H9 (cell line): Measurements from ENCODE around the gene PSMB7. TPM values are rescaled to one million over a fixed set of nuclear protein-coding genes. Genes with fewer than 3 reads are reported as not detected.

Experiments used
- DNase-seq: peaks from one replicate; pipeline ENCODE4 v3.0.0-alpha.2; 2017
- H2AFZ ChIP-seq: one replicate; pipeline ENCODE4 v1.6.1; 2013; ENCODE audit warnings: mild to moderate bottlenecking, low read length, control low read depth, moderate library complexity
- H2AK5ac ChIP-seq: 2 replicates; pipeline ENCODE4 v1.6.1; 2013; ENCODE audit warnings: low read length, control low read depth, mixed read lengths; ENCODE audit not compliant: insufficient read length
- H2BK120ac ChIP-seq: one replicate; pipeline ENCODE4 v1.6.1; 2013; ENCODE audit warnings: low read depth, mild to moderate bottlenecking, low read length, control low read depth, inconsistent platforms; ENCODE audit not compliant: poor library complexity, severe bottlenecking
- H2BK12ac ChIP-seq: 2 replicates; pipeline ENCODE4 v1.6.1; 2013; ENCODE audit warnings: low read length, control low read depth, mixed read lengths, low read depth; ENCODE audit not compliant: insufficient read length
- H2BK15ac ChIP-seq: 2 replicates; pipeline ENCODE4 v1.6.1; 2013; ENCODE audit warnings: low read depth, low read length, control low read depth
- H2BK20ac ChIP-seq: one replicate; pipeline ENCODE4 v1.6.1; 2013; ENCODE audit warnings: low read depth, mild to moderate bottlenecking, low read length, control low read depth, inconsistent platforms; ENCODE audit not compliant: poor library complexity, severe bottlenecking
- H2BK5ac ChIP-seq: 2 replicates; pipeline ENCODE4 v1.6.1; 2013; ENCODE audit warnings: low read length, control low read depth, mixed read lengths; ENCODE audit not compliant: insufficient read length
- H3K14ac ChIP-seq: 2 replicates; pipeline ENCODE4 v1.6.1; 2013; ENCODE audit warnings: low read length, control low read depth; ENCODE audit not compliant: insufficient read depth
- H3K18ac ChIP-seq: 2 replicates; pipeline ENCODE4 v1.6.1; 2013; ENCODE audit warnings: low read depth, mild to moderate bottlenecking, mixed read lengths, low read length, control low read depth; ENCODE audit not compliant: insufficient read length
- H3K23ac ChIP-seq: 2 replicates; pipeline ENCODE4 v1.6.1; 2013; ENCODE audit warnings: low read length, control low read depth, mixed read lengths, low read depth; ENCODE audit not compliant: insufficient read length
- H3K23me2 ChIP-seq: 2 replicates; pipeline ENCODE4 v1.6.1; 2013; ENCODE audit warnings: low read depth, mild to moderate bottlenecking, mixed read lengths, low read length, control low read depth; ENCODE audit not compliant: insufficient read length, poor library complexity, severe bottlenecking
- H3K27ac ChIP-seq: 2 replicates; pipeline ENCODE4 v1.5.1; 2013; ENCODE audit warnings: low read length, control low read depth, mixed read lengths, low read depth; ENCODE audit not compliant: insufficient read length
- H3K27me3 ChIP-seq: 2 replicates; pipeline ENCODE4 v1.6.1; 2013; ENCODE audit warnings: low read length, control low read depth, inconsistent platforms; ENCODE audit not compliant: insufficient read depth
- H3K4ac ChIP-seq: 2 replicates; pipeline ENCODE4 v1.6.1; 2013; ENCODE audit warnings: low read depth, mild to moderate bottlenecking, control low read depth, inconsistent platforms, low read length, moderate library complexity
- H3K4me1 ChIP-seq: 2 replicates; pipeline ENCODE4 v1.6.1; 2013; ENCODE audit warnings: low read length, control low read depth, inconsistent platforms; ENCODE audit not compliant: insufficient read depth
- H3K4me2 ChIP-seq: 2 replicates; pipeline ENCODE4 v1.6.1; 2013; ENCODE audit warnings: low read length, control low read depth, mixed read lengths; ENCODE audit not compliant: insufficient read length, insufficient read depth
- H3K56ac ChIP-seq: 2 replicates; pipeline ENCODE4 v1.6.1; 2013; ENCODE audit warnings: low read depth, mild to moderate bottlenecking, mixed read lengths, low read length, control low read depth; ENCODE audit not compliant: insufficient read length
- H3K79me1 ChIP-seq: 2 replicates; pipeline ENCODE4 v1.6.1; 2013; ENCODE audit warnings: low read depth, mild to moderate bottlenecking, moderate library complexity, low read length, control low read depth, inconsistent platforms; ENCODE audit not compliant: insufficient read depth, poor library complexity, severe bottlenecking
- H3K79me2 ChIP-seq: 2 replicates; pipeline ENCODE4 v1.6.1; 2013; ENCODE audit warnings: low read length, control low read depth, inconsistent platforms; ENCODE audit not compliant: insufficient read depth
- H3K9ac ChIP-seq: 2 replicates; pipeline ENCODE4 v1.6.1; 2013; ENCODE audit warnings: low read length, control low read depth, mixed read lengths; ENCODE audit not compliant: insufficient read length; ENCODE audit errors: extremely low read depth
- H3K9me3 ChIP-seq: one replicate; pipeline ENCODE4 v1.6.1; 2013; ENCODE audit warnings: low read depth, low read length, inconsistent platforms; ENCODE audit not compliant: control insufficient read depth
- H3T11ph ChIP-seq: one replicate; pipeline ENCODE4 v1.6.1; 2013; ENCODE audit warnings: mild to moderate bottlenecking, low read length, control low read depth, inconsistent platforms
- H4K20me1 ChIP-seq: one replicate; pipeline ENCODE4 v1.6.1; 2013; ENCODE audit not compliant: control insufficient read depth, insufficient read length, insufficient read depth
- H4K5ac ChIP-seq: 2 replicates; pipeline ENCODE4 v1.6.1; 2013; ENCODE audit warnings: low read depth, mild to moderate bottlenecking, mixed read lengths, low read length, control low read depth; ENCODE audit not compliant: insufficient read length
- H4K8ac ChIP-seq: replicated peaks from 2 replicates; pipeline ENCODE4 v1.6.1; 2013; ENCODE audit warnings: low read length, control low read depth, mixed read lengths, low read depth; ENCODE audit not compliant: insufficient read length
- H4K91ac ChIP-seq: 2 replicates; pipeline ENCODE4 v1.6.1; 2013; ENCODE audit warnings: low read depth, mild to moderate bottlenecking, moderate library complexity, mixed read lengths, low read length, control low read depth; ENCODE audit not compliant: insufficient read length
- H3K27ac Mint-ChIP-seq, 3 experiments: 2 replicates in 2 of 3; 3 replicates in 1 of 3; pipeline ENCODE4 v1.8.0; 2020 to 2021; ENCODE audit warnings: mixed read lengths in 3 of 3, mild to moderate bottlenecking in 1 of 3, moderate library complexity in 1 of 3
- H3K27me3 Mint-ChIP-seq: 2 replicates; pipeline ENCODE4 v1.8.0; 2021; ENCODE audit warnings: low read depth, mild to moderate bottlenecking, moderate library complexity, mixed read lengths
- H3K36me3 Mint-ChIP-seq, 3 experiments: 2 replicates in 2 of 3; 3 replicates in 1 of 3; pipeline ENCODE4 v1.8.0; 2020 to 2021; ENCODE audit warnings: low read depth in 3 of 3, mixed read lengths in 3 of 3; ENCODE audit not compliant: insufficient read depth in 1 of 3
- H3K4me1 Mint-ChIP-seq, 2 experiments: 2 replicates each; pipeline ENCODE4 v1.8.0; 2020; ENCODE audit warnings: mixed read lengths in 2 of 2
- H3K4me3 Mint-ChIP-seq, 2 experiments: 2 replicates in 1 of 2; 3 replicates in 1 of 2; pipeline ENCODE4 v1.8.0; 2020 to 2021; ENCODE audit warnings: mild to moderate bottlenecking in 2 of 2, mixed read lengths in 2 of 2, moderate library complexity in 1 of 2
- H3K9me3 Mint-ChIP-seq, 2 experiments: 2 replicates in 1 of 2; 3 replicates in 1 of 2; pipeline ENCODE4 v1.8.0; 2020; ENCODE audit warnings: mild to moderate bottlenecking in 2 of 2, mixed read lengths in 2 of 2, moderate library complexity in 1 of 2
- WGBS: extraction: QIAGEN DNeasy Blood & Tissue Kit; methylation state at CpG from one replicate; pipeline ENCODE4 v1.1.7; 2013; ENCODE audit warnings: missing lambda C conversion rate, low lambda C conversion rate, mixed read lengths; ENCODE audit not compliant: insufficient read length; ENCODE audit errors: extremely low coverage; 5-methylcytosine and 5-hydroxymethylcytosine counted together
- total RNA-seq: library from RNA; stranded (reverse); gene quantifications from 2 replicates; pipeline ENCODE4 v1.2.1, GENCODE V29; 2021
- TF ChIP-seq, protein P1 (sequence below): fragments of 200-600 bp; sonication (generic); conservative IDR thresholded peaks from 3 replicates; pipeline ENCODE4 v1.8.0; 2021; ENCODE audit warnings: antibody characterized with exemption, mild to moderate bottlenecking

The PSMB7 gene
- total RNA-seq, 1 experiment from 2014 or later: 209 TPM

DNA sequence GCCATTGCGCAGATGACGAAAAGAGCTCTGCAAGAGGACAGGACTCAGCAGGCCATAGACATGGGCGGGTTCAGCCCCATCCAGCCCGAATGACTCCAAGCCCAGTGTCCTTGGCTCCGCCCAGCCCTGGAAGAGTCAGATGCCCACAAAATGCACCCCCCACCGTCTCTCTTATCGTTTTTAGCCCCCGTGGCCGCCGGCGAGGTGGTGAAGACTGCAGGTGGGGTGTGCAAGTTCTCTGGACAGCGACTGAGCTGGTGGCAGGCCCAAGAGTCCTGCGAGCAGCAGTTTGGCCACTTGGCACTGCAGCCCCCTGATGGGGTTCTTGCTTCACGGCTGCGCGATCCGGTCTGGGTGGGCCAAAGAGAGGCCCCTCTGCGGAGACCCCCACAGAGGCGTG lies 37.1 kb upstream of the PSMB7 start:
- no peaks in the 10 kb centered on the region; the same call in 1 of the 2 replicates for H3K4me1 ChIP-seq
- H3K27me3 Mint-ChIP-seq: peaks cover 35% of the 10 kb centered on the region

More for the DNA sequence above, 37.1 kb upstream of the PSMB7 start:
- TF ChIP-seq, protein P1, sequence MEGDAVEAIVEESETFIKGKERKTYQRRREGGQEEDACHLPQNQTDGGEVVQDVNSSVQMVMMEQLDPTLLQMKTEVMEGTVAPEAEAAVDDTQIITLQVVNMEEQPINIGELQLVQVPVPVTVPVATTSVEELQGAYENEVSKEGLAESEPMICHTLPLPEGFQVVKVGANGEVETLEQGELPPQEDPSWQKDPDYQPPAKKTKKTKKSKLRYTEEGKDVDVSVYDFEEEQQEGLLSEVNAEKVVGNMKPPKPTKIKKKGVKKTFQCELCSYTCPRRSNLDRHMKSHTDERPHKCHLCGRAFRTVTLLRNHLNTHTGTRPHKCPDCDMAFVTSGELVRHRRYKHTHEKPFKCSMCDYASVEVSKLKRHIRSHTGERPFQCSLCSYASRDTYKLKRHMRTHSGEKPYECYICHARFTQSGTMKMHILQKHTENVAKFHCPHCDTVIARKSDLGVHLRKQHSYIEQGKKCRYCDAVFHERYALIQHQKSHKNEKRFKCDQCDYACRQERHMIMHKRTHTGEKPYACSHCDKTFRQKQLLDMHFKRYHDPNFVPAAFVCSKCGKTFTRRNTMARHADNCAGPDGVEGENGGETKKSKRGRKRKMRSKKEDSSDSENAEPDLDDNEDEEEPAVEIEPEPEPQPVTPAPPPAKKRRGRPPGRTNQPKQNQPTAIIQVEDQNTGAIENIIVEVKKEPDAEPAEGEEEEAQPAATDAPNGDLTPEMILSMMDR: no peak
- no peak overlapping the region for H3K27ac ChIP-seq
- H2BK120ac ChIP-seq: no peak overlapping the region
- H3K18ac ChIP-seq: no peak overlapping the region
- H3K23ac ChIP-seq: no peak overlapping the region
- no peak overlapping the region for H2AFZ ChIP-seq
- H3K23me2 ChIP-seq: peaks cover 5% of the 10 kb centered on the region
- no peak overlapping the region for H2BK12ac ChIP-seq
- no peaks in the 10 kb centered on the region for H3K79me1 ChIP-seq
- H3K9me3 ChIP-seq: no peaks in the 10 kb centered on the region
- no peak overlapping the region for H2AK5ac ChIP-seq
- no peak overlapping the region for H4K8ac ChIP-seq
- H2BK5ac ChIP-seq: no peak overlapping the region
- H2BK15ac ChIP-seq: no peak overlapping the region
- no peak overlapping the region for H3K27ac Mint-ChIP-seq
- H3K9me3 Mint-ChIP-seq: no peaks in the 10 kb centered on the region
- H2BK20ac ChIP-seq: no peak overlapping the region
- DNase-seq: no peak
- H3K79me2 ChIP-seq: no peaks in the 10 kb centered on the region
- no peak overlapping the region for H4K91ac ChIP-seq
- no peaks in the 10 kb centered on the region for H3K36me3 Mint-ChIP-seq
- peaks cover 17 to 28% of the 10 kb centered on the region in 2 experiments for H3K4me1 Mint-ChIP-seq
- no peak overlapping the region for H3K14ac ChIP-seq
- H3K4me3 Mint-ChIP-seq: peak overlapping the region; percentile 25 to 60; a peak in 4 of 5 replicates
- peaks cover 2% of the 10 kb centered on the region for H4K20me1 ChIP-seq
- no peak overlapping the region for H3T11ph ChIP-seq
- WGBS: no CpG with 5 or more reads among the region's 19 CpGs
- no peak overlapping the region for H3K9ac ChIP-seq
- H3K4ac ChIP-seq: no peak overlapping the region
- no peak overlapping the region for H3K56ac ChIP-seq
- H3K4me2 ChIP-seq: no peak overlapping the region
- no peak overlapping the region for H4K5ac ChIP-seq
- H3K27me3 ChIP-seq: peaks cover 12% of the 10 kb centered on the region
